ENCODE results near the gene MEGF10. TPM values are rescaled to one million over a fixed set of nuclear protein-coding genes. Genes with fewer than 3 reads are reported as not detected.

MEGF10 gene
- total RNA-seq, 1 experiment from 2014 or later: 3.1 TPM

GRCh38 chr5:127439644-127440043, 149.0 kb downstream of the MEGF10 start:
- DNase-seq (ENCODE audit: low read depth): no peak

- DNase-seq (ENCODE audit: low read depth): peak; percentile 23
Measured at GRCh38 chr5:127440831-127441230, 150.2 kb downstream of the MEGF10 start.

- no peak for DNase-seq (ENCODE audit: low read depth)
Measured at GRCh38 chr5:127441799-127442484, 151.3 kb downstream of the MEGF10 start.

- no peak for DNase-seq (ENCODE audit: low read depth)
Measured at GRCh38 chr5:127444171-127444570, 153.6 kb downstream of the MEGF10 start.

- DNase-seq (ENCODE audit: low read depth): no peak
Measured at GRCh38 chr5:127445328-127445727, 154.7 kb downstream of the MEGF10 start.

- DNase-seq (ENCODE audit: low read depth): no peak
Measured at GRCh38 chr5:127446626-127447025, 156.0 kb downstream of the MEGF10 start.

GRCh38 chr5:127447827-127448226, 157.2 kb downstream of the MEGF10 start:
- DNase-seq (ENCODE audit: low read depth): peak; percentile 19

- DNase-seq (ENCODE audit: low read depth): no peak
Measured at GRCh38 chr5:127450046-127450445, 159.4 kb downstream of the MEGF10 start.

- DNase-seq (ENCODE audit: low read depth): no peak
Measured at GRCh38 chr5:127451096-127451495, 160.5 kb downstream of the MEGF10 start.

GRCh38 chr5:127452626-127453025, 162.0 kb downstream of the MEGF10 start:
- DNase-seq (ENCODE audit: low read depth): no peak

- no peak for DNase-seq (ENCODE audit: low read depth)
Measured at GRCh38 chr5:127471211-127471610, 180.6 kb downstream of the MEGF10 start.

- DNase-seq (ENCODE audit: low read depth): no peak
Measured at GRCh38 chr5:127472700-127473099, 182.1 kb downstream of the MEGF10 start.

- DNase-seq (ENCODE audit: low read depth): no peak
Measured at GRCh38 chr5:127486471-127486870, 195.9 kb downstream of the MEGF10 start.

- DNase-seq (ENCODE audit: low read depth): peak; percentile 53
Measured at GRCh38 chr5:127492854-127493738, 202.5 kb downstream of the MEGF10 start.

GRCh38 chr5:127498548-127498947, 208.0 kb downstream of the MEGF10 start:
- no peak for DNase-seq (ENCODE audit: low read depth)

GRCh38 chr5:127505905-127506304, 215.3 kb downstream of the MEGF10 start:
- no peak for DNase-seq (ENCODE audit: low read depth)

GRCh38 chr5:127506616-127507015, 216.0 kb downstream of the MEGF10 start:
- no peak for DNase-seq (ENCODE audit: low read depth)

- DNase-seq (ENCODE audit: low read depth): no peak
Measured at GRCh38 chr5:127508644-127509373, 218.2 kb downstream of the MEGF10 start.

Measured in M059J (cell line).